GM19023 (cell line): ENCODE data around the gene CAPN8.

Source experiments
- ATAC-seq: cut with Tn5 transposase; IDR thresholded peaks from one replicate; pipeline ENCODE4 v1.9.1; 2021; ENCODE audit warnings: mild to moderate bottlenecking, moderate library complexity; ENCODE audit not compliant: unreplicated experiment

CAPN8 gene

GRCh38 chr1:223657978-223658377 is 7.5 kb downstream of the CAPN8 start:
- ATAC-seq, result no peak

GRCh38 chr1:223654083-223654482 is 11.4 kb downstream of the CAPN8 start:
- ATAC-seq, result no peak

GRCh38 chr1:223653431-223653830 is 12.1 kb downstream of the CAPN8 start:
- ATAC-seq, result no peak

- no peak for ATAC-seq
Measured at GRCh38 chr1:223653015-223653414, 12.5 kb downstream of the CAPN8 start.

GRCh38 chr1:223652436-223652941 is 13.0 kb downstream of the CAPN8 start:
- ATAC-seq, result no peak

- no peak for ATAC-seq
Measured at GRCh38 chr1:223651291-223651991, 14.1 kb downstream of the CAPN8 start.

- no peak for ATAC-seq
Measured at GRCh38 chr1:223650465-223650864, 15.0 kb downstream of the CAPN8 start.

GRCh38 chr1:223649222-223649621 is 16.3 kb downstream of the CAPN8 start:
- ATAC-seq, result no peak

- ATAC-seq, result no peak
Measured at GRCh38 chr1:223647249-223647648, 18.3 kb downstream of the CAPN8 start.

GRCh38 chr1:223645903-223646302 is 19.6 kb downstream of the CAPN8 start:
- ATAC-seq, result no peak

GRCh38 chr1:223642237-223642636 is 23.3 kb downstream of the CAPN8 start:
- ATAC-seq, result no peak

- ATAC-seq, result no peak
Measured at GRCh38 chr1:223641523-223642039, 23.9 kb downstream of the CAPN8 start.

GRCh38 chr1:223639331-223639749 is 26.2 kb downstream of the CAPN8 start:
- no peak for ATAC-seq

GRCh38 chr1:223635236-223635635 is 30.3 kb downstream of the CAPN8 start:
- ATAC-seq, result no peak

- ATAC-seq, result no peak
Measured at GRCh38 chr1:223634423-223634822, 31.1 kb downstream of the CAPN8 start.

- ATAC-seq, result no peak
Measured at GRCh38 chr1:223631956-223632355, 33.5 kb downstream of the CAPN8 start.

- ATAC-seq, result no peak
Measured at GRCh38 chr1:223631473-223631872, 34.0 kb downstream of the CAPN8 start.

GRCh38 chr1:223629126-223629457 is 36.4 kb downstream of the CAPN8 start:
- no peak for ATAC-seq

- no peak for ATAC-seq
Measured at GRCh38 chr1:223628233-223629125, 37.0 kb downstream of the CAPN8 start.

- ATAC-seq, result no peak
Measured at GRCh38 chr1:223622132-223622842, 43.2 kb downstream of the CAPN8 start.

GRCh38 chr1:223621312-223621734 is 44.2 kb downstream of the CAPN8 start:
- ATAC-seq, result peak; percentile 89
